ENCODE measurements around the gene NOL4L. TPM values are rescaled to one million over a fixed set of nuclear protein-coding genes. Genes with fewer than 3 reads are reported as not detected.

The NOL4L gene
- polyA plus RNA-seq, 1 experiment, result 10.9 TPM

- ChIA-PET CTCF (interaction anchor here (1.1 kb wide), 1 partner anchor 11 kb away, joined by 4 read pairs; no protein-coding TSS in a partner anchor), POLR2A (no interaction called here)
- Histone ChIP-seq H3K27me3 (ENCODE audit: control insufficient read depth, insufficient read depth, low read length) (no peaks in the 10 kb centered on the region), H3K4me3 (ENCODE audit: low read depth, low read length) (no peak overlapping the region), H3K36me3 (ENCODE audit: control insufficient read depth, insufficient read depth, low read length) (peaks cover 15% of the 10 kb centered on the region)
- no peak for TF ChIP-seq CTCF (IDR thresholded peaks at IDR 0.05; ENCODE audit: insufficient read depth, low read depth, low read length)
- no peak for DNase-seq (ENCODE audit: low read depth)
Observed at GRCh38 chr20:32460231-32460630, 124.9 kb downstream of the NOL4L start.

- CTCF ChIA-PET, result no interaction called here
- Histone ChIP-seq H3K27me3 (ENCODE audit: control insufficient read depth, insufficient read depth, low read length) (no peaks in the 10 kb centered on the region), H3K36me3 (ENCODE audit: control insufficient read depth, insufficient read depth, low read length) (peaks cover 21% of the 10 kb centered on the region), H3K4me3 (ENCODE audit: low read depth, low read length) (no peak overlapping the region)
- POLR2A ChIA-PET, result interaction anchor here (0.5 kb wide), 1 partner anchor 24 kb away, joined by 6 read pairs; no protein-coding TSS in a partner anchor
- DNase-seq (ENCODE audit: low read depth), result no peak
- no peak for TF ChIP-seq CTCF (IDR thresholded peaks at IDR 0.05; ENCODE audit: insufficient read depth, low read depth, low read length)
Observed at GRCh38 chr20:32458837-32459220, 126.3 kb downstream of the NOL4L start.

- no peak for TF ChIP-seq CTCF (IDR thresholded peaks at IDR 0.05; ENCODE audit: insufficient read depth, low read depth, low read length)
- ChIA-PET CTCF (interaction anchor here (0.8 to 3.2 kb wide), 7 partner anchors 9 to 52 kb away, joined by 3 to 16 read pairs (median 6); no protein-coding TSS in a partner anchor), POLR2A (interaction anchor here (0.5 to 0.6 kb wide), 2 partner anchors 25 to 58 kb away, joined by 5 to 6 read pairs; no protein-coding TSS in a partner anchor)
- DNase-seq (ENCODE audit: low read depth), result no peak
- Histone ChIP-seq H3K36me3 (ENCODE audit: control insufficient read depth, insufficient read depth, low read length) (peaks cover 26% of the 10 kb centered on the region), H3K4me3 (ENCODE audit: low read depth, low read length) (no peak overlapping the region), H3K27me3 (ENCODE audit: control insufficient read depth, insufficient read depth, low read length) (no peaks in the 10 kb centered on the region)
Observed at GRCh38 chr20:32458061-32458836, 126.9 kb downstream of the NOL4L start.

- peak overlapping the region; percentile 48 for H3K4me3 ChIP-seq (ENCODE audit: low read depth, low read length)
- POLR2A ChIA-PET, result interaction anchor here (0.6 kb wide), 1 partner anchor 58 kb away, joined by 5 read pairs; no protein-coding TSS in a partner anchor
- CTCF ChIA-PET, result interaction anchor here (0.8 to 3.2 kb wide), 7 partner anchors 9 to 52 kb away, joined by 3 to 16 read pairs (median 6); no protein-coding TSS in a partner anchor
- peaks cover 31% of the 10 kb centered on the region for H3K36me3 ChIP-seq (ENCODE audit: control insufficient read depth, insufficient read depth, low read length)
- DNase-seq (ENCODE audit: low read depth), result no peak
- TF ChIP-seq CTCF (IDR thresholded peaks at IDR 0.05; ENCODE audit: insufficient read depth, low read depth, low read length), result no peak
- H3K27me3 ChIP-seq (ENCODE audit: control insufficient read depth, insufficient read depth, low read length), result no peaks in the 10 kb centered on the region
Observed at GRCh38 chr20:32457479-32457986, 127.6 kb downstream of the NOL4L start.

GRCh38 chr20:32456869-32457478 lies 128.2 kb downstream of the NOL4L start:
- no peak for DNase-seq (ENCODE audit: low read depth)
- peak; percentile 71 for TF ChIP-seq CTCF (IDR thresholded peaks at IDR 0.05; ENCODE audit: insufficient read depth, low read depth, low read length)
- Histone ChIP-seq H3K4me3 (ENCODE audit: low read depth, low read length) (peak overlapping the region; percentile 48), H3K36me3 (ENCODE audit: control insufficient read depth, insufficient read depth, low read length) (peaks cover 29% of the 10 kb centered on the region), H3K27me3 (ENCODE audit: control insufficient read depth, insufficient read depth, low read length) (no peaks in the 10 kb centered on the region)
- POLR2A ChIA-PET, result no interaction called here
- CTCF ChIA-PET, result interaction anchor here (0.6 to 3.2 kb wide), 10 partner anchors 8 to 247 kb away, joined by 3 to 16 read pairs (median 5); no protein-coding TSS in a partner anchor

Measured in BJ (cell line).